HG03521 (cell line): ENCODE measurements around the gene KCNMB2.
"Not testable (repeated sequence)": the region's sequence is repeated elsewhere in the genome, so short reads cannot be mapped to it uniquely, and the experiment has no call there.

Source experiments
- ATAC-seq: cut with Tn5 transposase; IDR thresholded peaks from one replicate; pipeline ENCODE4 v1.9.1; 2021; ENCODE audit warnings: mild to moderate bottlenecking, moderate library complexity; ENCODE audit not compliant: unreplicated experiment

KCNMB2 gene

DNA sequence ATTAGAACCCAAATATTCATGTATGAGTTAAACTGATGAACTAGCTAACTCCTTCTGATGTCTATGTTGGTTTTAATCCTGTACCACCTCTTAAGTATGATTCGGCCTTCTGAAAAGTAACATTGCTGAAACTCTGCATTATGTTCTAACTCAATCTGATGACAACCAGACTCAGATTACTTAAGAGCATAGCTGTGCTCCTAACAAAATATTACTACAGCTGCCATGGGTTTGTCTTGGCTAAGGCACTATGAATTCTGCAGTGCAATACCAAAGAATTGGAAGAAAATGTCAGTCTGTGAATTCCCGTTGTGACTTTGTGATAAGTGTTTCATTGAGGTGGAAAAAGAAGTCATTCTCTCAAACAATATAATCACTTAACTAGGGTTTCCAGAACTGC is 311.0 kb downstream of the KCNMB2 start:
- no peak for ATAC-seq

DNA sequence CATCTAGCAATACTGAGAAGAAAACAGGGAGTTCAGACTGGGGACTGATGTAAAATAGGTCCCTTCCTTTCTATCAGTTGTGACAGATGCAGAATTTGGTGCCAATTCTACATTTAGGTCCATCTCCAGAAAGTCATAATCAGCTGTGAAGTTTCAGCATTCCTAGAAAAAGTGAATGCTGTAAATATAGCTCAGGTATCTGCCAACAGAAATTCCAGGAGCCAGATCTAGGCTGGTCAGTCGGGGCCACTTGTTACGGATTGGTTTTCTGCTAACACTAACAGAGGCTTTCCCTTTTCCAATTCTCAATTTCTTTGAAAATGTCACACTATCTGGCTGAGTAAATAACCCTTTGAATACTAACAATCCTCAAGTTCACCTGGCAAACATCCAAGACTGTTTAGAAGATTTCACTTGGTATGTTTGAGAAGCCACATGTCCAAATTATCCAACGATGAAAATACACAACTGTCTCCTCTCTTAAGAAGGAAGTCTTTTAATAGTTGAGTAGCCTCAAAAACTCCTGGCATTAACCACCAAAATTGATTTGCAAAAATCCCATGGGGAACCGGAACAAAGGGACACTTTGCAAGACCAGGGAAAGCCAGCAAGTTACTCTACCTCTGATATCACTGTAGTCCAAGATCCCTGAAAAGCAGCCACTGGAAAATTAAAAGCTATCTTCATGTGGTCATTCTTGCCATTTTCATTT is 313.1 kb downstream of the KCNMB2 start:
- no peak for ATAC-seq

DNA sequence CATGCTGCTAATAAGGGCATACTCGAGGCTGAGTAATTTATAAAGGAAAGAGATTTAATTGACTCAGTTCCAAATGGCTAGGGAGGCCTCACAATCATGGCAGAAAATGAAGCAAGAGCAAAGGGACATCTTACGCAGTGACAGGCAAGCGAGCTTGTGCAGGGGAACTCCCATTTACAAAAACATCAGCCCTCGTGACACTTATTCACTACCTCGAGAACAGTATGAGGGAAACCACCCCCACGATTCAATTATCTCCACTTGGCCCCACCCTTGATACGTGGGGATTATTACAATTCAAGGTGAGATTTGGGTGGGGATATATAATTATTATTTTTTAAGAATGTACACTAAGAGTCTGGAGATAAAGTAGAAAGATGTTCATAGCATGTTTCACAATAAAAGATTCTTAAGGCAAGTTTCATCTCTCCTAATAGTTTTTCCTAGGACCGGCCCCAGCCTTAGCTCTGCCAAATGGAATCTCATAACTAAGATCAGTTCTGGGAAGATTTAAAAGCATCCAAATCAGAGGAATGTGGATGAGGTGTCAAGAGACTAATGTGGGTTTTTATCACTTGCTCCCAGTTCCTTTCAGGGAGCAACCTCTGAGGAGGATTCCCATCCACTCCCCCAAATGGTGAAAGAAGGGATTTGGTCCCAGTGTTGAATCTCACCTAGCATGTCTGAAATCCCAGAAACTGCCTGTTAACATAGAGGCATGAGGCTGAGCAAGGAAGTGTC is 314.4 kb downstream of the KCNMB2 start:
- ATAC-seq, result no peak

DNA sequence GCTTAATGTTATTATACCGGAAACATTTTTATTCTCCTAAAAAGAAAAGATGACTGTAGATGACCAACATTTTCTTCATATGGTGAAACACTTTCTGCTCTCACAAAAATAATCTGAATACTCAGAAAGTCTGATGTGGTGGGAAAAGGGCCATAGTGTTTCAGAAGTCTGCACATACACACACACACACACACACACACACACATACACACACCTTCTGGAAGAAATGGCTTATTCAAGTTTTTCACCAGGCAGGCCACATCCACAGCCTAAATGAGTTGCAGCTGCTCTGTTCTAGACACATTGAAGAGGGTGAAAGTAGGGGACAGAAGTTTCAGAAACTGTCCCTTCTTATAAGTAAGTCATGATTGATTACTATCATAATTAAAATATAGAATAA is 315.3 kb downstream of the KCNMB2 start:
- no peak for ATAC-seq

DNA sequence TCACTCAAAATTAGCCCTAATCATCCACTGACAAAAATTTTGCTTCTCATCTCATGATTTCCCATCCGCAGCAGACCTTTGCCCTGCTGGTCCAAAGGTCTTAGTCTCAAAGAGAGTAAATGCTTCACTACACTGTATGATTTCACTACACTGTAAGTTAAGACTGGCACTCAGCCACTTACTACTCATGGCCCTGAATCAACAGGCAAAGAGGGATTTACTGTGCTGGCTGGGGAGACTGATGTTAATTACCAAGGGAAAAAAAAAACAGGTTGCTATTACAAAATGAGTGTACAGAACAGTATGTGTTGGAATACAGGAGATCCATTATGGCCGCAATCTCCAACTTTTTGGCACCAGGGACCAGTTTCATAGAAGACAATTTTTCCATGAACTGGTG is 320.6 kb downstream of the KCNMB2 start:
- ATAC-seq, result no peak

DNA sequence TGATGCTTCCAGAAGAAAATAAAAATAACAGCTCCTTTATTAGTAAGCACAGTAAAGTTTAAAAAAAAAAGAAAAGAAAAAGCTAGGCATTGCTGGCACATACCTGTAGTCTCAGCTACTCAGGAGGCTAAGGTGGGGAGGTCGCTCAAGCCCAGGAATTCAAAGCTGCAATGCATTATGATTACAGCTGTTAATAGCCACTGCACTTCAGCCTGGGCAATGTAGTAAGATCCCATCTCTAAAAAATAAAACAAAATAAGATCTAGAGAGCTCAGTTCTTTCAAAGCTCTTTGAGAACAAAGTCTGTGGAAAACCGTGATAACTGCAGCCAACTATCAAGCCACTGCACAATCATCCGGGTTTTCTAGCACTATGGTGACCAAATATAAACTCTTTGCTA is 323.1 kb downstream of the KCNMB2 start:
- no peak for ATAC-seq

DNA sequence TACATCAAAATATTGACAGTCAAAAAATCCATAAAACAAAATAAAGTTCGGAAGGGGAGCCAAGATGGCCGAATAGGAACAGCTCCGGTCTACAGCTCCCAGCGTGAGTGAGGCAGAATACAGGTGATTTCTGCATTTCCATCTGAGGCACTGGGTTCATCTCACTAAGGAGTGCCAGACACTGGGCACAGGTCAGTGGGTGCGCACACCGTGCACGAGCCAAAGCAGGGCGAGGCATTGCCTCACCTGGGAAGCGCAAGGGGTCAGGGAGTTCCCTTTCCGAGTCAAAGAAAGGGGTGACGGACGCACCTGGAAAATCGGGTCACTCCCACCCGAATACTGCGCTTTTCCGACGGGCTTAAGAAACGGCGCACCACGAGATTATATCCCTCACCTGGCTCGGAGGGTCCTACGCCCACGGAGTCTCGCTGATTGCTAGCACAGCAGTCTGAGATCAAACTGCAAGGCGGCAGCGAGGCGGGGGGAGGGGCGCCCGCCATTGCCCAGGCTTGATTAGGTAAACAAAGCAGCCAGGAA is 323.7 kb downstream of the KCNMB2 start:
- ATAC-seq, result not testable (repeated sequence)

DNA sequence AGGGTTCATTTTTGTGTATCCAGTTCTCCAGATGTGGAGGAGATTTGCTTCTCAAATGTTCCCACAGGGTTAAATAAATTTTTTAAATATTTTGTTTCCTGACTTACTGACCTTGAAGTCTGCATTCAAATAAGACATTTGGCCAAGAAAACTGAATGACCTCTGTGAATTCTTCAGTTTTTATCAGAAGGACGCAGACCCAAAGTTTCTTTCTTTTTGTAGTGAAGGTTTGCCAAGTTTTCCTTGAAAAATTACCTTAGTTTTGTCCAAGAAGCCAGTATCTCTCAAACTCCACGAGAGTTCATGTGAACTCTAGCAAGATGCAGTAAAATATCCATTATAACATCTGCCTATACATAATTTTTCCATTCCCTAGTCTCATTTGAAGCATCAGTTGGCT is 332.4 kb downstream of the KCNMB2 start:
- ATAC-seq, result no peak

DNA sequence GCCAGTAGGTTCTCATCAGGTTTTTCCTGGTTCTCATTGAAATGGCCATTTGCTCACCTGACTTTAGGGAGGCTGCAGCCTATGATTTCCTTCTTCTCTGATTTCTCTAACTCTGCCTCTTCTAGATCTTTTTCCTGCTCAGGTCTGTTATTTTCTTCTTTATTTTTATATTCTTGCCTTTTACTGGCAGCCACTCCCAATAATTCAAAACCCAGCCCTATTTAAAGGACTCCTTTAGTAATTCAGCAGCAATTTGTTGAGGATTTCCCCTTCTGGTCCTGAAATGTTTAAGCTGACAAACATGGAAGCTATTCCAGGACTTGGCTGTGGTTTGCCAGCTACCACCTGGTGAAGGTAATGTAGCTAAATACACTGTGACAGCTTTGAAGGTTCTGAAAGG is 333.8 kb downstream of the KCNMB2 start:
- no peak for ATAC-seq

DNA sequence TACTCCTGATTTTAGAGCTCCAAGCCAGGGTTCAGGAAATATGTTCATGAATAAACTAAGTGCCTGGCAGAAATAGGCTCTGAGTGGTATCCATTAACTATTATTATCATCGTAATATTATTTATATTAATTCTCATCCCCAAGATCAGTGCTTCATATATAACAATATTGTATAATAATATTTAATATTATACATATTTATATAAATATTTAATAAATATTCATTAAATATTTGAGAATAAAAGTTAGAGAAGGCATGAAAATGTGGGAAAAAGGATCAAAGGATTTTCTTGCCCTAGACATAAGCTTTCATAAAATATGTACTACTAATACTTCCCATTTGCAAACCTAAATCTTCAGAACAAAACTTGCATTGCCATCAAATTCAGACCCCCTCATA is 338.9 kb downstream of the KCNMB2 start:
- ATAC-seq, result no peak

DNA sequence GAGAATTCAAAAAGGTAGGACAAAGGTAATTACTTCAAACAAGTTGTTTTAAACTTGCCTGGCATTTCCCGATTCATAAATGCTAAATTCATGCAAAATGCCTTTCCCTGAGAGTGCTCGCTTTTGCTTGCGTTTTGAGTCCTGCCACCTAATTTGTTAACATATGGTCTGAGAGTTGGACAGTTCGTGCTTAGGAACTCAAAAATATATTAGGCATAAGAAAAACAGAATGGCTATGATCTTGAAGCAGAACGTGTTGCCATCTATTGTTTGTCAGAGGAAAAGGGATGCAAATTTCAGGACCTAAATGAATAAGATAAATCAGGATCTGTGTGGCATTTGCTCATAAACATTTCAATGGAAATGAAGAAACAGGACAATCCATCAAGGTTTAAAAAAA is 339.6 kb downstream of the KCNMB2 start:
- ATAC-seq, result no peak

DNA sequence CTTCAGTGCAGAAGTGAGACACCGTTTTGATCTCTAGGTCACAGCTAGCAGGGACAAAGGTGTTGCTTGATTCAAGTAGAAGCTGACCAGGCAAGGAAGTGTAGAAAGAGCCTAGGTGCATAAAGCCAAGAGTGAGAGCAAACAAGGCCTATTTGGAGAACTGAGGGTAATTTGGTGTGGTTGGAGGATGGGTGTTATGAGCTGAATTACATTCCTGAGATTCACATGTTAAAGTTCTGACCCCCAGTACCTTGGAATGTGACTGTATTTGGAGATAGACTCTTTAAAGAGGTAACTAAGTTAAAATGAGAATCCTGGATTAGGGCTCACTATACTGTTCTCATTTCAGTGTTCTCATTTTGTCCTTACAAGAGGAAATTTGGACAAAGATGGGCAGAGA is 344.0 kb downstream of the KCNMB2 start:
- no peak for ATAC-seq
